Kidney (tissue), 14 donors: Measurements from ENCODE around the gene UVSSA. TPM values are rescaled to one million over a fixed set of nuclear protein-coding genes. Genes with fewer than 3 reads are reported as not detected.
"Not testable (repeated sequence)": the region's sequence is repeated elsewhere in the genome, so short reads cannot be mapped to it uniquely, and the experiment has no call there.

Source experiments
- DNase-seq, 5 donors: peaks; one replicate each; pipeline ENCODE4 v3.0.0-alpha.2; 2013 to 2020
- FAIRE-seq: peaks from 2 replicates; lab custom pipeline; 2012; peaks lifted over from hg19 to GRCh38; lab: Jason Lieb, UNC
- H3K27ac ChIP-seq, 2 donors: one replicate each; pipeline ENCODE4 v1.7.0; 2013; ENCODE audit warnings: low read depth in 2 of 2, low read length in 2 of 2, inconsistent platforms in 1 of 2
- H3K27me3 ChIP-seq: one replicate; pipeline ENCODE4 v1.7.1; 2013; ENCODE audit warnings: low read length, inconsistent platforms; ENCODE audit not compliant: control insufficient read depth, insufficient read depth
- H3K36me3 ChIP-seq, 3 donors: one replicate each; pipeline versions ENCODE4 v1.7.0 to v1.7.1; 2013; ENCODE audit warnings: low read length in 3 of 3, control low read depth in 1 of 3, inconsistent platforms in 1 of 3; ENCODE audit not compliant: insufficient read depth in 3 of 3, control insufficient read depth in 2 of 3
- H3K4me1 ChIP-seq, 3 donors: one replicate each; pipeline versions ENCODE4 v1.7.0 to v1.7.1; 2013; ENCODE audit warnings: low read length in 3 of 3, inconsistent platforms in 1 of 3, low read depth in 1 of 3; ENCODE audit not compliant: control insufficient read depth in 2 of 3, insufficient read depth in 2 of 3
- H3K4me3 ChIP-seq, 3 donors: one replicate each; pipeline versions ENCODE4 v1.7.0 to v1.8.1; 2013; ENCODE audit warnings: low read length in 3 of 3, control low read depth in 1 of 3, inconsistent platforms in 1 of 3
- H3K9ac ChIP-seq, 3 donors: one replicate each; pipeline versions ENCODE4 v1.7.0 to v1.7.1; 2013; ENCODE audit warnings: low read length in 3 of 3, control low read depth in 1 of 3, inconsistent platforms in 1 of 3
- H3K9me3 ChIP-seq, 3 donors: one replicate each; pipeline versions ENCODE4 v1.7.0 to v1.7.1; 2013; ENCODE audit warnings: low read length in 3 of 3, control low read depth in 1 of 3, inconsistent platforms in 1 of 3; ENCODE audit not compliant: control insufficient read depth in 2 of 3, insufficient read depth in 1 of 3
- intact Hi-C: fragments of 100-400 bp; cut with DNase I; formaldehyde crosslinking; loops from one replicate; pipeline ENCODE4 v1.11.1; 2022
- polyA plus RNA-seq: library from polyadenylated mRNA; stranded (reverse); fragments of 350-450 nt; fragmentation: Illumina TruSeq; extraction: RNeasy Lipid Tissue Mini Kit (QIAGEN cat#74804); gene quantifications from one replicate; pipeline ENCODE4 v1.2.3, GENCODE V29; 2014; ENCODE audit warnings: low read depth, low replicate concordance; ENCODE audit not compliant: insufficient read depth
- total RNA-seq: library from RNA; stranded (reverse); fragmentation: NEBNext Ultra II Directional; extraction: Animal tissue kit (Norgen Biotek cat#: 25700); gene quantifications from one replicate; pipeline ENCODE4 v1.2.1, GENCODE V29; 2021
- TF ChIP-seq, protein P1 (sequence below): IDR thresholded peaks from 3 replicates; pipeline ENCODE4 v1.5.1; 2012; ENCODE audit warnings: mild to moderate bottlenecking, moderate library complexity, borderline replicate concordance; ENCODE audit not compliant: insufficient read depth; ENCODE audit errors: extremely low read depth
- donor health status: control.
- donor health status: control.
- donor health status: control.
- donor health status: control.
- donor health status: control.
- donor health status: DM: yes; HTN: yes; CAD: no.
- donor health status: Normal renal cell carcinoma (clear cell type).

UVSSA gene
- total and polyA plus RNA-seq, 2 donors from 2014 or later: 5.2 to 32.5 TPM

DNA sequence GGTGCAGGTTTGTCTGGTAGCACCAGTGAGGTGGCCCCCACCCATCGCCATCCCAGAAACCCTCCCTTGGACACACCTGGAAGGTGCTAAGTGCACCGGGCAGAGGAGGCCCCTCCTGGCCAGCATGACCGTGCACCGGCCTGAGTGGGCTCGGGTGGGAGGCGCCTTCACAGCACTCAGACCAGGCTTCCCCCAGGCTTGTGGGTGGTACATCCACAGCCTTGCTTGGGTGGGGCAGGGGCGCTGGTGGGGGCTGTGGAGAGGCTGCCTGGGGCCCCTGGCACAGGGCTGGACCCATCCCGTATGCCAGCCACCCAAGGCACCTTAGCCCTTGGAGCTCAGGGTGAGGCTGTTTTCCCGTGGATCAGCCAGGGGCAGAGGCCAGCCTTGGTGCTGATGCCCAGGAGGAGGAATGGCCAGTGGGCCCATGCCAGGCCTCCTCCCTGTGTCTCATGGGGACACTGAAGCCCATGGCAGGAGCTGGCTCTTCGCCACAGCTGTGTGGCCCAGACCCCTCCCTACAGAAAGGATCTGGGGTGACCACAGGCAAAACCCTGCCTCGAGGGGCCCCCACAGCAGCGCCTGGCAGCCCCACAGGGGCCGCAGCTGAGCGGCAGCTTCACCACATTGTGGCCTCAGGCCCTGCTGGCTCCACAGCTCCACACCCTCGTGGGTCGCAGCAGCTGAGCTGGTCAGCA lies 37.8 kb downstream of the UVSSA start:
- Histone ChIP-seq H3K4me3 (no peak overlapping the region), H3K9me3 (peaks cover 0 to 8% (median 0%) of the 10 kb centered on the region in 3 donors), H3K9ac (no peak overlapping the region), H3K36me3 (peaks cover 0 to 4% (median 2%) of the 10 kb centered on the region in 3 donors), H3K27me3 (no peaks in the 10 kb centered on the region), H3K27ac (no peak overlapping the region), H3K4me1 (no peaks in the 10 kb centered on the region)
- FAIRE-seq (no peak), DNase-seq (peak in 1 of 5 donors; percentile 38)
- intact Hi-C loops: no loop called here
- TF ChIP-seq, protein P1, sequence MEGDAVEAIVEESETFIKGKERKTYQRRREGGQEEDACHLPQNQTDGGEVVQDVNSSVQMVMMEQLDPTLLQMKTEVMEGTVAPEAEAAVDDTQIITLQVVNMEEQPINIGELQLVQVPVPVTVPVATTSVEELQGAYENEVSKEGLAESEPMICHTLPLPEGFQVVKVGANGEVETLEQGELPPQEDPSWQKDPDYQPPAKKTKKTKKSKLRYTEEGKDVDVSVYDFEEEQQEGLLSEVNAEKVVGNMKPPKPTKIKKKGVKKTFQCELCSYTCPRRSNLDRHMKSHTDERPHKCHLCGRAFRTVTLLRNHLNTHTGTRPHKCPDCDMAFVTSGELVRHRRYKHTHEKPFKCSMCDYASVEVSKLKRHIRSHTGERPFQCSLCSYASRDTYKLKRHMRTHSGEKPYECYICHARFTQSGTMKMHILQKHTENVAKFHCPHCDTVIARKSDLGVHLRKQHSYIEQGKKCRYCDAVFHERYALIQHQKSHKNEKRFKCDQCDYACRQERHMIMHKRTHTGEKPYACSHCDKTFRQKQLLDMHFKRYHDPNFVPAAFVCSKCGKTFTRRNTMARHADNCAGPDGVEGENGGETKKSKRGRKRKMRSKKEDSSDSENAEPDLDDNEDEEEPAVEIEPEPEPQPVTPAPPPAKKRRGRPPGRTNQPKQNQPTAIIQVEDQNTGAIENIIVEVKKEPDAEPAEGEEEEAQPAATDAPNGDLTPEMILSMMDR: no peak

DNA sequence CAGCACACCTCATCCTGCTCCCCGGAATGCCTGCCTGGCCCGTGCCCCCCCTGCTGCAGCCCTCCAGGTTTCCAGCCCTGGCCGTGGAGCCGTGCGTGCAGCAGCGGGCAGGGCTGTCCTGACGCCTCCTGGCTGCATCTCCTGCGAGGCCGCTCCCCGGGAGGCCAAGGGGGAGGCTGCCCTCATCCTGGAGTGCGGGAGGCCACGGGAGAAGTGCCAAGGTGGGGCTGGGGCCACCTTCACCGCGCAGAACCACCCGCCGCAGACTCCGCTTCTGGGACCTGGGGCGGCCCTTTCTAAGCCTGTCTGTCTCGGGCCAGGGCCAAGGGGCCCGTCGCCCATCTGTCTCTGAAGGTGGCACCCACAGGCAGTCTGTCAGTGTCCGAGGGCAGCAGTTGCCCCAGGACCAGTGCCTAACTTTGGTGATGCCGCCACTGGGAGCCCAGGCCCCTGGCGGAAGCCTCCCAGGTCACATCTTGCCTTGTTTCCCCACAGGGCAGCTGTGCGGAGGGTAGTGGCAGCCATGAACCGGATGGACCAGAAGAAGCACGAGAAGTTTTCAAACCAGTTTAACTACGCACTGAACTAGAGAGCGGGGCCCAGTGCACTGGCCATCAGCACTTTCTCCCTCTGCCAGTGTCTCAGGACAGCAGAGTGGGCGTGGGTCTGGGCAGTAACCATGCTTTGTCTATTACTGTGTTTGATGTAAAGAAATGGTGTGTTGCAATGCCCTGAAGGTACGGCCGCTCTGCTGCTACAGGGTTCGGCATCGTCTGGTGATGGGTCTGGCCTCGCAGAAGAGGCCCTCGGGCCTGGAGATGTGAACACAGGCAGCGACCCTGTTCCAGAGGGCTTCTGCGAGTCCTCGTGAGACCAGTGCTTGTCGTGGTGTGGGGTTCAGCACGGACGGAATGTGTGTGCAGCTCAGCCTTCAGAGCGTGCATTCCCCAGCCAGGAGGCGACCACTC lies 38.6 kb downstream of the UVSSA start:
- Histone ChIP-seq H3K9me3 (peaks cover 0 to 8% (median 0%) of the 10 kb centered on the region in 3 donors), H3K27me3 (no peaks in the 10 kb centered on the region), H3K4me1 (no peaks in the 10 kb centered on the region), H3K4me3 (no peak overlapping the region), H3K27ac (no peak overlapping the region), H3K36me3 (peaks cover 0 to 4% (median 2%) of the 10 kb centered on the region in 3 donors), H3K9ac (no peak overlapping the region)
- TF ChIP-seq, protein P1: no peak
- DNase-seq (peak in 1 of 5 donors; percentile 71), FAIRE-seq (no peak)
- intact Hi-C loops: no loop called here

DNA sequence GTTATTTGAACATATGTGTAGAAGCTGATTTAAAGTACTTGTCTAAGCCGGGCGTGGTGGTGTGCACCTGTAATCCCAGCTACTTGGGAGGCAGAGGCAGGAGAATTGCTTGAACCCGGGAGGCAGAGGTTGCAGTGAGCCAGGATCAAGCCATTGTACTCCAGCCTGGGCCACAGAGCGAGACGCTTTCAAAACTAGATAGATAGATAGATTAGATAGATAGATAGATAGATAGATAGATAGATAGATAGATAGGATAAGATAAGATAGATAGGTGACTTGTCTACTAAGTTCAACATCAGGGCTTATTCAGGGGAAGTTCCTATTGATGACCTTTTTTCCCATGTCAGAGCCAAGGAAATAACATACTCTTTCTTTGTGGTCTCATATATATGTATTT lies 46.4 kb downstream of the UVSSA start:
- H3K27me3 ChIP-seq, H3K4me1 ChIP-seq, H3K27ac ChIP-seq, H3K4me3 ChIP-seq, FAIRE-seq, intact Hi-C loops, H3K9me3 ChIP-seq, H3K36me3 ChIP-seq, H3K9ac ChIP-seq: not testable (repeated sequence)
- peak in 1 of 5 donors; percentile 10 for DNase-seq

DNA sequence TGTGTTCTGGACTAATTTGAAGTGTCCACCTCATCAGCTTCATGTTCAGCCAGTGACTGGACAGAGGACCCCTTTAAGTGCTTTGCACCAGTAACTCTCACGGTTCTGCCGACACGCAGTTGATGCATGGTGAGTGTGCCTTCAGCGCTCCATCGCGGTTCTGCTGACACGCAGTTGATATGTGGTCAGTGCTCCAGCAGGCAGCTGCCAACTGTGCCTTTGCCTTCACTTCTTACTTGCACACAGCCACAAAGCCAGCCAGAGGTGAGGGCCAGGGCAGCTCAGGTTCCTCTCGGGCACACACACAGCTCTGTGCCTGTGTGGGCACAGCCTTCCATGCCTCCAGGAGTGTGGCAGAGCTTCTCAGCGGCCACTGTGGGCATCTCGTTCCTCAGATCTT lies 46.9 kb downstream of the UVSSA start:
- Histone ChIP-seq H3K36me3 (peaks cover 0 to 5% (median 4%) of the 10 kb centered on the region in 3 donors), H3K9me3 (peaks cover 0 to 4% (median 0%) of the 10 kb centered on the region in 3 donors), H3K27me3 (no peaks in the 10 kb centered on the region), H3K9ac (no peak overlapping the region), H3K4me3 (no peak overlapping the region), H3K27ac (no peak overlapping the region), H3K4me1 (no peaks in the 10 kb centered on the region)
- TF ChIP-seq, protein P1: no peak
- FAIRE-seq (no peak), DNase-seq (peak in 1 of 5 donors; percentile 30)
- intact Hi-C loops: no loop called here

DNA sequence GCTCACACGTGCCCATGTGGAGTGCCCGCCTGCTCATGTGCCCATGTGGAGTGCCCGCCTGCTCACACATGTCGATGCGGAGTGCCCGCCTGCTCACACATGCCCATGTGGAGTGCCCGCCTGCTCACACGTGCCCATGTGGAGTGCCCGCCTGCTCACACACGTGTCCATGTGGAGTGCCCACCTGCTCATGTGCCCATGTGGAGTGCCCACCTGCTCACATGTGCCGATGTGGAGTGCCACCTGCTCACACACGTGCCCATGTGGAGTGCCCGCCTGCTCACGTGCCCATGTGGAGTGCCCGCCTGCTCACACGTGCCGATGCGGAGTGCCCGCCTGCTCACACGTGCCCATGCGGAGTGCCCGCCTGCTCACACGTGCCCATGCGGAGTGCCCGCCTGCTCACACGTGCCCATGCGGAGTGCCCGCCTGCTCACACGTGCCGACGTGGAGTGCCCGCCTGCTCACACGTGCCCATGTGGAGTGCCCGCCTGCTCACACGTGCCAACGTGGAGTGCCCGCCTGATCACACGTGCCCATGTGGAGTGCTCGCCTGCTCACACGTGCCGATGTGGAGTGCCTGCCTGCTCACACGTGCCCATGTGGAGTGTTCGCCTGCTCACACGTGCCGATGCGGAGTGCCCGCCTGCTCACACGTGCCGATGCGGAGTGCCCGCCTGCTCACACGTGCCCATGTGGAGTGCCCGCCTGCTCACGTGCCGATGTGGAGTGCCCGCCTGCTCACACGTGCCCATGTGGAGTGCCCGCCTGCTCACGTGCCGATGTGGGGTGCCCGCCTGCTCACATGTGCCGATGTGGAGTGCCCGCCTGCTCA lies 47.8 kb downstream of the UVSSA start:
- H3K9ac ChIP-seq, H3K27ac ChIP-seq, intact Hi-C loops, H3K27me3 ChIP-seq, H3K9me3 ChIP-seq, H3K4me3 ChIP-seq, H3K36me3 ChIP-seq, H3K4me1 ChIP-seq, FAIRE-seq: not testable (repeated sequence)
- DNase-seq: peak in 1 of 5 donors; percentile 15
